Chondrocyte (in vitro differentiated cells): ENCODE data around the gene TRABD2A. TPM values are rescaled to one million over a fixed set of nuclear protein-coding genes. Genes with fewer than 3 reads are reported as not detected.

Experiments
- DNase-seq: peaks from one replicate; pipeline ENCODE4 v3.0.0; 2021; ENCODE audit warnings: mixed read lengths, low spot score
- H3K27ac Mint-ChIP-seq: one replicate; pipeline ENCODE4 v1.8.0; 2021; ENCODE audit warnings: mild to moderate bottlenecking, moderate library complexity, mixed read lengths; ENCODE audit not compliant: unreplicated experiment
- H3K27me3 Mint-ChIP-seq: 2 replicates; pipeline ENCODE4 v1.8.0; 2021; ENCODE audit warnings: low read depth, mixed read lengths
- H3K36me3 Mint-ChIP-seq: 2 replicates; pipeline ENCODE4 v1.8.0; 2021; ENCODE audit warnings: low read depth, mixed read lengths
- H3K4me1 Mint-ChIP-seq: 2 replicates; pipeline ENCODE4 v1.8.0; 2021; ENCODE audit warnings: low read depth, mild to moderate bottlenecking, mixed read lengths
- H3K4me3 Mint-ChIP-seq: one replicate; pipeline ENCODE4 v1.8.0; 2021; ENCODE audit warnings: mild to moderate bottlenecking, moderate library complexity, mixed read lengths; ENCODE audit not compliant: unreplicated experiment
- H3K9me3 Mint-ChIP-seq: 2 replicates; pipeline ENCODE4 v1.8.0; 2021; ENCODE audit warnings: low read depth, mixed read lengths
- total RNA-seq: library from RNA; stranded (reverse); gene quantifications from 3 replicates; pipeline ENCODE4 v1.2.1, GENCODE V29; 2021
- TF ChIP-seq, protein P1 (sequence below): fragments of 200-600 bp; sonication (generic); IDR thresholded peaks from 2 replicates; pipeline ENCODE4 v1.5.0; 2021; ENCODE audit warnings: antibody characterized with exemption, mild to moderate bottlenecking, moderate library complexity

The TRABD2A gene
- total RNA-seq, 1 donor from 2014 or later: 0.37 TPM

DNA sequence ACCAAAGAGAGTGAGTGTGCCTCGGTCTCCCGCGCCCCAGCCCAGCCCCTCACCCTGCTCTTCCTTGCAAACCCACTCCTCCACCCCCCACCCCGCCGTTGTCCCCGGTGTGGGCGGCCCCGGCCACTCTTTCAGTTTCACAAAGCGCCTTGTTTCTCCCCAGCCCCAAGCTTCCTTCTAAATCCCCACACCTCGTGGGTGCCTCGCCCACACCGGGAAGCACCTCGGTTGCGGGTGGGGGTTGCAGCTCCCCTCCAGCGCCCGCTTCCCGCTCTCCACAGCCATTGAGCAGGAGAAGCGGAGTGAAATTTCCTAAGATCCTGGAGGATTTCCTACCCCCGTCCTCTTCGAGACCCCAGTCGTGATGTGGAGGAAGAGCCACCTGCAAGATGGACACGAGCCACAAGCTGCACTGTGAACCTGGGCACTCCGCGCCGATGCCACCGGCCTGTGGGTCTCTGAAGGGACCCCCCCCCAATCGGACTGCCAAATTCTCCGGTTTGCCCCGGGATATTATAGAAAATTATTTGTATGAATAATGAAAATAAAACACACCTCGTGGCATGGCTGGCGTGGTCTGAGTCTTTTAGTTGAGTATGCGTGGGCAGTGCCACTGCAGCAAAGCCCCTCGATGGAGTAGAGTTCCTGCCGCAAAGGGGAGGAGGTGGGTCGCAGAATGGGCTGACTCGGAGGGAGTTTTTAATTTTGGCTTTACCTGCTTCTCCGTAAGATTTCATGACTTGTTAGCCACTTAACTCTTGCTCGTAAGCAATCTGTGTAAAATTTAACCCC lies 25.4 kb upstream of the TRABD2A start:
- Mint-ChIP-seq H3K27me3 (no peaks in the 10 kb centered on the region), H3K9me3 (peaks cover 18% of the 10 kb centered on the region), H3K4me3 (peak overlapping the region; percentile 90), H3K27ac (peak overlapping the region; percentile 92), H3K4me1 (peaks cover 28% of the 10 kb centered on the region), H3K36me3 (peaks cover 22% of the 10 kb centered on the region)
- no peak for DNase-seq
- TF ChIP-seq, protein P1, sequence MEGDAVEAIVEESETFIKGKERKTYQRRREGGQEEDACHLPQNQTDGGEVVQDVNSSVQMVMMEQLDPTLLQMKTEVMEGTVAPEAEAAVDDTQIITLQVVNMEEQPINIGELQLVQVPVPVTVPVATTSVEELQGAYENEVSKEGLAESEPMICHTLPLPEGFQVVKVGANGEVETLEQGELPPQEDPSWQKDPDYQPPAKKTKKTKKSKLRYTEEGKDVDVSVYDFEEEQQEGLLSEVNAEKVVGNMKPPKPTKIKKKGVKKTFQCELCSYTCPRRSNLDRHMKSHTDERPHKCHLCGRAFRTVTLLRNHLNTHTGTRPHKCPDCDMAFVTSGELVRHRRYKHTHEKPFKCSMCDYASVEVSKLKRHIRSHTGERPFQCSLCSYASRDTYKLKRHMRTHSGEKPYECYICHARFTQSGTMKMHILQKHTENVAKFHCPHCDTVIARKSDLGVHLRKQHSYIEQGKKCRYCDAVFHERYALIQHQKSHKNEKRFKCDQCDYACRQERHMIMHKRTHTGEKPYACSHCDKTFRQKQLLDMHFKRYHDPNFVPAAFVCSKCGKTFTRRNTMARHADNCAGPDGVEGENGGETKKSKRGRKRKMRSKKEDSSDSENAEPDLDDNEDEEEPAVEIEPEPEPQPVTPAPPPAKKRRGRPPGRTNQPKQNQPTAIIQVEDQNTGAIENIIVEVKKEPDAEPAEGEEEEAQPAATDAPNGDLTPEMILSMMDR: no peak

- Mint-ChIP-seq H3K9me3 (peaks cover 16% of the 10 kb centered on the region), H3K27me3 (no peaks in the 10 kb centered on the region), H3K36me3 (peaks cover 22% of the 10 kb centered on the region), H3K27ac (peak within 1 kb of the TSS; percentile 92), H3K4me1 (peaks cover 28% of the 10 kb centered on the region), H3K4me3 (peak within 1 kb of the TSS; percentile 90)
- TF ChIP-seq, protein P1: peak; percentile 39
- peak; percentile 97 for DNase-seq
These were observed 24.6 kb upstream of the TRABD2A start, which contains the start of gene TMSB10 for GRCh38 chr2:84905181-84906107. TSS of gene TMSB10 (plus strand) at chr2:84905656.

- no peak for DNase-seq
- H3K4me3 Mint-ChIP-seq: peak overlapping the region; percentile 82
- H3K27me3 Mint-ChIP-seq: no peaks in the 10 kb centered on the region
- H3K36me3 Mint-ChIP-seq: peaks cover 19% of the 10 kb centered on the region
- peak overlapping the region; percentile 91 for H3K27ac Mint-ChIP-seq
- H3K9me3 Mint-ChIP-seq: peaks cover 10% of the 10 kb centered on the region
- H3K4me1 Mint-ChIP-seq: peaks cover 28% of the 10 kb centered on the region
- TF ChIP-seq, protein P1: no peak
These were observed 23.9 kb upstream of the TRABD2A start for GRCh38 chr2:84904717-84905174.

DNA sequence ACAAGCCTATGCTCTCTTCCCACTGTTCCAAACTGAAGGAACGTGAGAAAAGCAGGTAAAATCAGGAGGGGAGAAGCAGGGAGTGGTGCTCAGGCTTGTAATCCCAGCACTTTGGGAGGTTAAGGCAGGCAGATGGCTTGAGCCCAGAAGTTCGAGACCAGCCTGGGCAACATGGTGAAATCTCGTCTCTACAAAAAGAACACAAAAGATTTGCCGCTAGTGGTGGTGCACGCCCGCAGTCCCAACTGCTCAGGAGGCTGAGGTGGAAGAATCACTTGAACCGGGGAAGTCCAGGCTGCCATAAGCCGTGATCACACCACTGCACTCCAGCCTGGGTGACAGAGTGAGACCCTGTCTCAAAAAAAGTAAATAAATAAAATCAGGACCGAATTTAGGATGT lies 23.3 kb upstream of the TRABD2A start:
- Mint-ChIP-seq H3K4me1 (peaks cover 34% of the 10 kb centered on the region), H3K36me3 (peaks cover 14% of the 10 kb centered on the region), H3K27me3 (no peaks in the 10 kb centered on the region), H3K9me3 (peaks cover 4% of the 10 kb centered on the region), H3K27ac (peak overlapping the region; percentile 91), H3K4me3 (peak overlapping the region; percentile 82)
- TF ChIP-seq, protein P1: no peak
- DNase-seq: no peak

- no peak overlapping the region for H3K27ac Mint-ChIP-seq
- H3K4me3 Mint-ChIP-seq: no peak overlapping the region
- H3K36me3 Mint-ChIP-seq: peaks cover 14% of the 10 kb centered on the region
- H3K4me1 Mint-ChIP-seq: peaks cover 38% of the 10 kb centered on the region
- H3K9me3 Mint-ChIP-seq: peaks cover 4% of the 10 kb centered on the region
- DNase-seq: no peak
- TF ChIP-seq, protein P1: no peak
- no peaks in the 10 kb centered on the region for H3K27me3 Mint-ChIP-seq
These were observed 21.6 kb upstream of the TRABD2A start for GRCh38 chr2:84902526-84902925.
